KMS-11 (cell line): ENCODE measurements around the gene PDE5A.

Experiments used
- H2AFZ ChIP-seq: fragments of 200-600 bp; sonication (generic); 2 replicates; pipeline ENCODE4 v1.6.1; 2016; ENCODE audit warnings: antibody characterized with exemption, mixed run types, low read depth
- H3K27ac ChIP-seq: fragments of 200-600 bp; sonication (generic); 2 replicates; pipeline ENCODE4 v1.6.1; 2016; ENCODE audit warnings: mild to moderate bottlenecking, mixed run types
- H3K27me3 ChIP-seq: fragments of 200-600 bp; sonication (generic); 2 replicates; pipeline ENCODE4 v1.6.1; 2017; ENCODE audit warnings: mild to moderate bottlenecking, low read depth, mixed run types, moderate library complexity; ENCODE audit not compliant: insufficient read depth
- H3K36me3 ChIP-seq: fragments of 200-600 bp; sonication (generic); 2 replicates; pipeline ENCODE4 v1.6.1; 2017; ENCODE audit warnings: mild to moderate bottlenecking, mixed run types; ENCODE audit not compliant: insufficient read depth
- H3K4me1 ChIP-seq: fragments of 200-600 bp; sonication (generic); 2 replicates; pipeline ENCODE4 v1.6.1; 2016; ENCODE audit warnings: mild to moderate bottlenecking, low read depth, mixed run types; ENCODE audit not compliant: poor library complexity, severe bottlenecking
- H3K4me2 ChIP-seq: fragments of 200-600 bp; sonication (generic); 2 replicates; pipeline ENCODE4 v1.7.0; 2016; ENCODE audit warnings: mild to moderate bottlenecking, mixed run types
- H3K4me3 ChIP-seq: fragments of 200-600 bp; sonication (generic); IDR thresholded peaks from 2 replicates; pipeline ENCODE4 v1.6.1; 2017; ENCODE audit warnings: low read depth, low read length, mixed read lengths; ENCODE audit not compliant: insufficient read depth
- H3K79me2 ChIP-seq: fragments of 200-600 bp; sonication (generic); 2 replicates; pipeline ENCODE4 v1.6.1; 2016; ENCODE audit warnings: low read depth, mixed run types; ENCODE audit not compliant: insufficient read depth
- H3K9ac ChIP-seq: fragments of 200-600 bp; sonication (generic); 2 replicates; pipeline ENCODE4 v1.6.1; 2016; ENCODE audit warnings: mild to moderate bottlenecking, mixed run types
- H4K20me1 ChIP-seq: fragments of 200-600 bp; sonication (generic); 2 replicates; pipeline ENCODE4 v1.6.1; 2016; ENCODE audit warnings: mild to moderate bottlenecking, mixed run types; ENCODE audit not compliant: insufficient read depth
- CTCF ChIP-seq: fragments of 200-600 bp; sonication (generic); conservative IDR thresholded peaks from 2 replicates; pipeline ENCODE4 v1.6.1; 2017; ENCODE audit warnings: low read depth, mild to moderate bottlenecking, antibody characterized with exemption, low read length, moderate library complexity, mixed read lengths

Gene PDE5A

DNA sequence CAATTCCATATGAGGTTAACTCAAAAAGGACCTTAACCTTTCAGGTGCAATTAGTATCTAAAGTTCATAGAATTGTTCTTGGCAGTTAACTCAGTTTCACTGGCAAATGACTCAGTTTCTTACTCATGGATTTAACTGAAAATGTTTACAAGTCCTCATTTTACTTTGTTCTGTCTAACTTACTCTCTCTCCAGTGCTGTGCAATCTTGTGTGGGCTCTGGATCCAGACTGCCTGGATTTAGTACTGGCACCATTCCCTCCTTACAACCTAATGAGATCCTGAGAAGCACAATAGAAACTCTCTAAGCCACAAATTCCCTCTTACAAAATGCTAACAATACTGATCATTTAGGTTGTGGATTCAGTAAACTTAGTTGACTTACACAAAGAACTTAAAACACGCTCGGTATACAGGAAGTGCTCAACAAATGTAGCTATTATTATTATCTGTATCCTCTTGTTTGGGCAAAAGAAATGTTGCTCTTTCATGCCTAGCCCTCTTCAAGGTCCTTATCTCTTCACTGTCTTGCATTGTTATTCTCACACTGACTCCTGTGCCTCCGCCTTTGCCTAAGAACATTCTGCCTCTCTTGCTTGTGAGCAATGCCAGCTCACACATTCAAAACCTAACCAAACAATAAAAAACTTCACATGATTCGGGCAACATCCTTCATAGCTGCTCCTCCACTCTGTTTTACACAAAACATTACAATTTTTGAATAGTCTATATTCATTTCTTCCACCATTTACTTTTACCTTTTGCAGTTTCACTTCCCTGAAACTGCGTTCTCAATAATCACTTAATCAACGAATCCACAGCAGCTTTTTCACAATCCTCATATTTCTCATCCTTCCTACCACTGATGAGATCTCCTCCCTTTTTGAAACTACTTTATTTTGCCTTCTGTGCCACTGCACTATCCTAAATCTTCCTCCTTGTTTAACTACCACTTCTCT is 91.8 kb downstream of the PDE5A start:
- TF ChIP-seq CTCF, result no peak
- Histone ChIP-seq H3K27me3 (no peaks in the 10 kb centered on the region), H4K20me1 (no peaks in the 10 kb centered on the region), H3K79me2 (no peaks in the 10 kb centered on the region), H3K4me1 (no peaks in the 10 kb centered on the region), H3K4me3 (no peak overlapping the region), H3K4me2 (no peak overlapping the region), H2AFZ (no peak overlapping the region), H3K9ac (no peak overlapping the region), H3K36me3 (no peaks in the 10 kb centered on the region; the same call in 1 of the 2 replicates), H3K27ac (no peak overlapping the region)

- no peaks in the 10 kb centered on the region for H3K4me1 ChIP-seq
- TF ChIP-seq CTCF, result no peak
- no peaks in the 10 kb centered on the region for H3K79me2 ChIP-seq
- H2AFZ ChIP-seq, result no peak overlapping the region
- no peaks in the 10 kb centered on the region for H4K20me1 ChIP-seq
- H3K36me3 ChIP-seq, result no peaks in the 10 kb centered on the region; the same call in 1 of the 2 replicates
- H3K9ac ChIP-seq, result no peak overlapping the region
- H3K4me2 ChIP-seq, result no peak overlapping the region
- H3K27me3 ChIP-seq, result no peaks in the 10 kb centered on the region
- H3K27ac ChIP-seq, result no peak overlapping the region
- H3K4me3 ChIP-seq, result no peak overlapping the region
Measured at GRCh38 chr4:119532319-119532718, 96.3 kb downstream of the PDE5A start.

GRCh38 chr4:119529788-119530187 is 98.8 kb downstream of the PDE5A start:
- Histone ChIP-seq H3K4me3 (no peak overlapping the region), H3K27me3 (no peaks in the 10 kb centered on the region), H3K4me1 (no peaks in the 10 kb centered on the region), H4K20me1 (no peaks in the 10 kb centered on the region), H3K9ac (no peak overlapping the region), H2AFZ (no peak overlapping the region), H3K27ac (no peak overlapping the region), H3K4me2 (no peak overlapping the region), H3K79me2 (no peaks in the 10 kb centered on the region), H3K36me3 (no peaks in the 10 kb centered on the region; the same call in 1 of the 2 replicates)
- no peak for TF ChIP-seq CTCF

DNA sequence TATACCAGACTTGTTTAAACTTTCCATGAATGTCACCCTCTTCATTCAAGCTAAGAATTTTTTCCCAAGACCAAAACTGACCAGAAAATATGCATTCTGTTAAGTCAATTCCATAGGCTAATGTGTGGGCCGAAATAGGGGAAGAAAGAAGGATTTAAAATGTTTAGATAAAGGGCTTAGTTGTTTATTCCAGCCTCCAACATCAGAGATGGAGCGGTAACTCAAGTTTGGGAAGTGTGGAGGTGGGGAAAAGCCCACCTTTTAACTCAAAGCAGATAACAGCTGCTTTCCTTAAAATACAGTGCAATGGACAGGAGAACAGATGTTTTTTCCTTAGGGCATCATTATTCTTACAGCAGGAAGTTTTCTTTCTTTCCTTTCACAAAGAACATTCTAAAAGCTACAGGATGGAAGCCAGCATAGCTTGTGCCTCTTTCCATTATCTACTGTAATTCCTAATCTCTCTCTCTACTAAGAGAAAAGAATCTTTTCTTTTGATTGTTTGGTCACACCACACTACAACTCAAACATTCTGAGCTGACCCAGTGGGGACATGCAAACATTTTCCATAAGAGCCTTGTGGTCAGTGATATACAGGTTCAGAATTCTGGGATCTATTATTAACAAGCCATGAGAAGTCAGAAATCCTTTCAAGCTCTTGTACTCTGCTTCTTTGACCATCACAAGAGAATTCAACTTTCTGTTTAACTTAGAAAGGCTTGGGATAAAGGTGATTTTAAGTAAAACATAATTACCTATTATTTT is 101.6 kb downstream of the PDE5A start:
- Histone ChIP-seq H3K4me3 (no peak overlapping the region), H3K79me2 (no peaks in the 10 kb centered on the region), H2AFZ (no peak overlapping the region), H3K27ac (no peak overlapping the region), H3K4me1 (no peaks in the 10 kb centered on the region), H3K4me2 (no peak overlapping the region), H3K36me3 (no peaks in the 10 kb centered on the region), H3K9ac (no peak overlapping the region), H3K27me3 (no peaks in the 10 kb centered on the region), H4K20me1 (no peaks in the 10 kb centered on the region)
- TF ChIP-seq CTCF, result no peak
